ENCODE results near the gene IGSF1. TPM values are rescaled to one million over a fixed set of nuclear protein-coding genes. Genes with fewer than 3 reads are reported as not detected.

Gene IGSF1
- total RNA-seq, 2 experiments from 2014 or later: not detected

DNA sequence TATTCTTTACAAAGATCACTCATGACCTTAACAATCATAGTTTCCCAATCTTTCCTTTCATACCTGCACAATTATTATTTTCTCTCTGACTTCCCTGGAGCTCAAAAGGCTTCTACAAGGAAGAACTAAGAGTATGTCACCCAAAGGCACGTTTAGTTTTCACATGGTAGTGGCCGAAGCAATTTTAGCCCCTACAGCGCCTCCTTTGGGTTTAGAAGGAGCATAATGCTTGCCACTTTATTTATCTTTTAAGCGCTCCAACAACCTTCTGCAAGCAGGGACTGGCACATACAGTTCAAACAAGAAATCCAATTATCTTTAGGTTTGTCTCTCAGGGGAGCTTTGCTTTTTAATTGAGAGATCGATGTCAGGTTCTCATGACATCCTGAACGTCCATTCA is 42.0 kb upstream of the IGSF1 start:
- no peaks in the 10 kb centered on the region for H3K36me3 Mint-ChIP-seq (ENCODE audit: low read depth)
- Histone ChIP-seq H3K4me1 (ENCODE audit: insufficient read depth, low read length) (no peaks in the 10 kb centered on the region), H3K36me3 (ENCODE audit: insufficient read depth, low read length) (no peaks in the 10 kb centered on the region), H3K4me3 (ENCODE audit: low read length) (no peak overlapping the region), H3K27me3 (ENCODE audit: control insufficient read depth in 1 of 2, insufficient read depth in 2 of 2, low read length in 2 of 2) (no peaks in the 10 kb centered on the region), H3K27ac (ENCODE audit: low read depth in 1 of 2, low read length in 2 of 2) (no peak overlapping the region), H3K9me3 (ENCODE audit: control insufficient read depth in 1 of 2, insufficient read depth in 1 of 2, low read length in 2 of 2) (no peaks in the 10 kb centered on the region)
- DNase-seq (no peak), ATAC-seq (ENCODE audit: poor library complexity) (no peak)
- CTCF ChIA-PET: no interaction called here
- no peaks in the 10 kb centered on the region for H3K27me3 Mint-ChIP-seq
- H3K4me3 Mint-ChIP-seq: no peak overlapping the region
- POLR2A ChIA-PET: no interaction called here
- TF ChIP-seq, protein P1, sequence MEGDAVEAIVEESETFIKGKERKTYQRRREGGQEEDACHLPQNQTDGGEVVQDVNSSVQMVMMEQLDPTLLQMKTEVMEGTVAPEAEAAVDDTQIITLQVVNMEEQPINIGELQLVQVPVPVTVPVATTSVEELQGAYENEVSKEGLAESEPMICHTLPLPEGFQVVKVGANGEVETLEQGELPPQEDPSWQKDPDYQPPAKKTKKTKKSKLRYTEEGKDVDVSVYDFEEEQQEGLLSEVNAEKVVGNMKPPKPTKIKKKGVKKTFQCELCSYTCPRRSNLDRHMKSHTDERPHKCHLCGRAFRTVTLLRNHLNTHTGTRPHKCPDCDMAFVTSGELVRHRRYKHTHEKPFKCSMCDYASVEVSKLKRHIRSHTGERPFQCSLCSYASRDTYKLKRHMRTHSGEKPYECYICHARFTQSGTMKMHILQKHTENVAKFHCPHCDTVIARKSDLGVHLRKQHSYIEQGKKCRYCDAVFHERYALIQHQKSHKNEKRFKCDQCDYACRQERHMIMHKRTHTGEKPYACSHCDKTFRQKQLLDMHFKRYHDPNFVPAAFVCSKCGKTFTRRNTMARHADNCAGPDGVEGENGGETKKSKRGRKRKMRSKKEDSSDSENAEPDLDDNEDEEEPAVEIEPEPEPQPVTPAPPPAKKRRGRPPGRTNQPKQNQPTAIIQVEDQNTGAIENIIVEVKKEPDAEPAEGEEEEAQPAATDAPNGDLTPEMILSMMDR (IDR thresholded peaks at IDR 0.05): no peak
- H3K9me3 Mint-ChIP-seq: peaks cover 10% of the 10 kb centered on the region
- no peak overlapping the region for H3K27ac Mint-ChIP-seq
- H3K4me1 Mint-ChIP-seq (ENCODE audit: low read depth): no peaks in the 10 kb centered on the region
- intact Hi-C loops (cut with DNase I, micrococcal nuclease): no loop called here

DNA sequence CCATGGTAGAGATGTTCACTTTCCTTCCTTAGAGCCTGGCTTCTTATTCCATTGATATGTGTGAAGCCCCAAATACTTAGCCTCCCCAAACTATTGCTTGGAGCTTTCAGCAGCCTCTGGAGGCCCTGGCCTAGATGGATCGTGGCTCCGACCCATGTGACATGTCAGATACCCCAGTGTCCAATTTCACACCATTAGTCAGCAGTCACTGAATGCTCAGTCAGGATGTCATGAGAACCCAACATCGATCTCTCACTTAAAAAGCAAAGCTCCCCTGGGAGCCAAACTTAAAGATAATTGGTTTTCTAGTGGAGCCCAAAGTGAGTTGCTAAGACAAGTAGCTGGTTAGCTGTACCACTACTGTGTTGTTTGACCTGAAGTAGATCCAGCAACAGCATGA is 41.6 kb upstream of the IGSF1 start:
- DNase-seq (no peak), ATAC-seq (ENCODE audit: poor library complexity) (no peak)
- H3K9me3 ChIP-seq (ENCODE audit: control insufficient read depth in 1 of 2, insufficient read depth in 1 of 2, low read length in 2 of 2): no peaks in the 10 kb centered on the region
- H3K36me3 Mint-ChIP-seq (ENCODE audit: low read depth): no peaks in the 10 kb centered on the region
- TF ChIP-seq, protein P1 (IDR thresholded peaks at IDR 0.05): no peak
- no peaks in the 10 kb centered on the region for H3K36me3 ChIP-seq (ENCODE audit: insufficient read depth, low read length)
- POLR2A ChIA-PET: no interaction called here
- no peak overlapping the region for H3K27ac Mint-ChIP-seq
- no peak overlapping the region for H3K4me3 Mint-ChIP-seq
- CTCF ChIA-PET: no interaction called here
- no peak overlapping the region for H3K27ac ChIP-seq (ENCODE audit: low read depth in 1 of 2, low read length in 2 of 2)
- no peaks in the 10 kb centered on the region for H3K4me1 ChIP-seq (ENCODE audit: insufficient read depth, low read length)
- peaks cover 10% of the 10 kb centered on the region for H3K9me3 Mint-ChIP-seq
- H3K4me1 Mint-ChIP-seq (ENCODE audit: low read depth): no peaks in the 10 kb centered on the region
- intact Hi-C loops (cut with DNase I, micrococcal nuclease): no loop called here
- H3K27me3 ChIP-seq (ENCODE audit: control insufficient read depth in 1 of 2, insufficient read depth in 2 of 2, low read length in 2 of 2): no peaks in the 10 kb centered on the region
- no peak overlapping the region for H3K4me3 ChIP-seq (ENCODE audit: low read length)
- H3K27me3 Mint-ChIP-seq: no peaks in the 10 kb centered on the region

- no peaks in the 10 kb centered on the region for H3K27me3 Mint-ChIP-seq
- H3K4me3 ChIP-seq (ENCODE audit: low read length): no peak overlapping the region
- no peaks in the 10 kb centered on the region for H3K36me3 Mint-ChIP-seq (ENCODE audit: low read depth)
- TF ChIP-seq, protein P1 (IDR thresholded peaks at IDR 0.05): no peak
- peaks cover 5% of the 10 kb centered on the region for H3K9me3 Mint-ChIP-seq
- POLR2A ChIA-PET: no interaction called here
- no peaks in the 10 kb centered on the region for H3K4me1 Mint-ChIP-seq (ENCODE audit: low read depth)
- no peaks in the 10 kb centered on the region for H3K4me1 ChIP-seq (ENCODE audit: insufficient read depth, low read length)
- no peak overlapping the region for H3K27ac Mint-ChIP-seq
- H3K36me3 ChIP-seq (ENCODE audit: insufficient read depth, low read length): no peaks in the 10 kb centered on the region
- intact Hi-C loops (cut with DNase I, micrococcal nuclease): no loop called here
- no peak overlapping the region for H3K4me3 Mint-ChIP-seq
- no peak overlapping the region for H3K27ac ChIP-seq (ENCODE audit: low read depth in 1 of 2, low read length in 2 of 2)
- no peaks in the 10 kb centered on the region for H3K27me3 ChIP-seq (ENCODE audit: control insufficient read depth in 1 of 2, insufficient read depth in 2 of 2, low read length in 2 of 2)
- DNase-seq (no peak), ATAC-seq (ENCODE audit: poor library complexity) (no peak)
- CTCF ChIA-PET: no interaction called here
- H3K9me3 ChIP-seq (ENCODE audit: control insufficient read depth in 1 of 2, insufficient read depth in 1 of 2, low read length in 2 of 2): no peaks in the 10 kb centered on the region
Observed at GRCh38 chrX:131322651-131323050, 33.5 kb upstream of the IGSF1 start.

Data from CD4-positive, alpha-beta T cell (primary cell).